Ovary (tissue), 9 donors: ENCODE results near the gene RNFT2. TPM values are rescaled to one million over a fixed set of nuclear protein-coding genes. Genes with fewer than 3 reads are reported as not detected.
"Not testable (repeated sequence)": the region's sequence is repeated elsewhere in the genome, so short reads cannot be mapped to it uniquely, and the experiment has no call there.

Source experiments
- DNase-seq, 5 donors: peaks; one replicate each; pipeline ENCODE4 v3.0.0-alpha.2; 2019 to 2020
- H3K27ac ChIP-seq, 2 donors: fragments of 200-600 bp; one replicate each; pipeline versions ENCODE4 v1.5.1 to v1.8.0; 2019 to 2022
- H3K27me3 ChIP-seq: fragments of 200-600 bp; one replicate; pipeline ENCODE4 v1.8.0; 2022
- H3K36me3 ChIP-seq: fragments of 200-600 bp; sonication (generic); one replicate; pipeline ENCODE4 v1.5.1; 2019
- H3K4me1 ChIP-seq: one replicate; pipeline ENCODE4 v1.8.1; 2013; ENCODE audit warnings: mild to moderate bottlenecking, moderate library complexity; ENCODE audit not compliant: insufficient read depth
- H3K4me3 ChIP-seq: fragments of 200-600 bp; sonication (generic); one replicate; pipeline ENCODE4 v1.5.1; 2017
- H3K9me3 ChIP-seq, 2 donors: fragments of 200-600 bp in 1 of 2; sonication (generic) in 1 of 2; one replicate each; pipeline versions ENCODE4 v1.5.1 to v1.8.1; 2013 to 2019; ENCODE audit warnings: mild to moderate bottlenecking in 1 of 2, moderate library complexity in 1 of 2
- CTCF ChIP-seq, 3 donors: fragments of 450-650 bp in 2 of 3; fragments of 200-600 bp in 1 of 3; IDR thresholded peaks; one replicate each; pipeline versions ENCODE4 v1.5.1 to v1.8.0; 2016 to 2022; ENCODE audit warnings: antibody characterized with exemption in 3 of 3, mild to moderate bottlenecking in 1 of 3
- EP300 ChIP-seq: sonication (generic); formaldehyde crosslinking; IDR thresholded peaks from one replicate; pipeline ENCODE4 v1.6.1; 2017; ENCODE audit warnings: antibody characterized with exemption
- POLR2A ChIP-seq: fragments of 450-650 bp; IDR thresholded peaks from one replicate; pipeline ENCODE4 v1.6.1; 2017; ENCODE audit warnings: antibody characterized with exemption, mild to moderate bottlenecking, moderate library complexity
- WGBS, 3 donors: extraction: QIAGEN DNeasy Blood & Tissue Kit in 1 of 3; methylation state at CpG; one replicate each; pipeline versions ENCODE4 v1.1.5 to v1.1.7; 2013 to 2017; 5-methylcytosine and 5-hydroxymethylcytosine counted together
- intact Hi-C, 4 donors: fragments of 100-400 bp; cut with DNase I; formaldehyde crosslinking; loops; one replicate each; pipeline versions ENCODE4 v1.11.0 to v1.15.1; 2022 to 2023
- polyA plus RNA-seq, 2 donors: library from polyadenylated mRNA; stranded (reverse); fragments of 200-250 nt in 1 of 2; fragments of 350-450 nt in 1 of 2; fragmentation: Illumina TruSeq in 1 of 2; extraction: RNeasy Lipid Tissue Mini Kit (QIAGEN cat#74804) in 1 of 2; gene quantifications; one replicate each; pipeline ENCODE4 v1.2.3, GENCODE V29; 2013 to 2014
- total RNA-seq, 7 donors: library from RNA; depleted of rRNA in 2 of 7; stranded (reverse); fragments of >200 nt in 2 of 7; fragmentation: NEBNext Ultra II Directional in 3 of 7; extraction: Animal tissue kit (Norgen Biotek cat#: 25700) in 3 of 7; gene quantifications; one replicate each; pipeline versions ENCODE4 v1.1.0 to v1.2.4, GENCODE V29; 2016 to 2023
- donor health status: DM: no; HTN: no; CAD: no; lungs with moderate emphysema.
- donor health status: DM: no; HTN: no; CAD: no.
- donor health status: Bipolar disorder and iron deficiency.
- donor health status: DM: yes; HTN: yes; CAD: no.
- donor health status: DM: no; HTN: no; CAD: no.
- donor health status: DM: yes; HTN: yes; CAD: no.

RNFT2 gene
- total and polyA plus RNA-seq, 9 donors = 0.72 to 4.3 (median 2.4) TPM

GRCh38 chr12:116736962-116737773 is 947 bp upstream of the RNFT2 start:
- 1% methylated on average over 24 of the region's 24 CpGs for WGBS, 3 donors
- Histone ChIP-seq H3K27me3 (no peaks in the 10 kb centered on the region), H3K4me3 (peak overlapping the region; percentile 70), H3K27ac (no peak overlapping the region), H3K9me3 (no peaks in the 10 kb centered on the region), H3K4me1 (peaks cover 3% of the 10 kb centered on the region), H3K36me3 (no peaks in the 10 kb centered on the region)
- TF ChIP-seq EP300 (no peak), CTCF (IDR thresholded peaks at IDR 0.05) (no peak), POLR2A (no peak)
- intact Hi-C loops = loop anchor here in 1 of 4 donors (2.0 kb wide), 1 partner anchor 82 kb away; no protein-coding TSS in a partner anchor
- DNase-seq = no peak

GRCh38 chr12:116739381-116739887 is 1.3 kb downstream of the RNFT2 start:
- H3K36me3 ChIP-seq = no peaks in the 10 kb centered on the region
- H3K27ac ChIP-seq = no peak overlapping the region
- no peak for TF ChIP-seq CTCF (IDR thresholded peaks at IDR 0.05)
- no peak for TF ChIP-seq POLR2A
- no peak for TF ChIP-seq EP300
- intact Hi-C loops = no loop called here
- H3K9me3 ChIP-seq = no peaks in the 10 kb centered on the region
- no peak for DNase-seq
- H3K27me3 ChIP-seq = no peaks in the 10 kb centered on the region
- peaks cover 3% of the 10 kb centered on the region for H3K4me1 ChIP-seq
- 80 to 83% (median 82%) methylated on average over 7 of the region's 7 CpGs for WGBS, 3 donors
- H3K4me3 ChIP-seq = no peak overlapping the region

DNA sequence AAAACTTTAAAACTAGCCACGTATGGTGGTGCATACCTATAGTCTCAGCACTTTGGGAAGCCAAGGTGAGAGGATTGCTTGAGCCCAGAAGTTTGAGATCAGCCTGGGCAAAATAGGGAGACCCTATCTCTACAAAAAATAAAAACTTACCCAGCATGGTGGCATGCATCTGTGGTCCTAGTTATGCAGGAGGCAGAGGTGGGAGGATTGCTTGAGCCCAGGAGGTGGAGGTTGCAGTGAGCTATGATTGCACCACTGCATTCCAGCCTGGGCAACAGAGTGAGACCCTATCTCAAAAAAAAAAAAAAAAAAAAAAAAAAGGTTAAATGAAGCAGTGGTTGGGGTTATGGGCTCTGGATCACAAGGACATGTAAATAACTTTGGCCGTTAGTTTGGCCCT is 4.7 kb downstream of the RNFT2 start:
- DNase-seq, H3K27me3 ChIP-seq, intact Hi-C loops, H3K9me3 ChIP-seq, H3K4me3 ChIP-seq, H3K36me3 ChIP-seq, H3K27ac ChIP-seq, H3K4me1 ChIP-seq: not testable (repeated sequence)
- WGBS, 3 donors = 58 to 75% (median 65%) methylated on average over 2 of the region's 2 CpGs

DNA sequence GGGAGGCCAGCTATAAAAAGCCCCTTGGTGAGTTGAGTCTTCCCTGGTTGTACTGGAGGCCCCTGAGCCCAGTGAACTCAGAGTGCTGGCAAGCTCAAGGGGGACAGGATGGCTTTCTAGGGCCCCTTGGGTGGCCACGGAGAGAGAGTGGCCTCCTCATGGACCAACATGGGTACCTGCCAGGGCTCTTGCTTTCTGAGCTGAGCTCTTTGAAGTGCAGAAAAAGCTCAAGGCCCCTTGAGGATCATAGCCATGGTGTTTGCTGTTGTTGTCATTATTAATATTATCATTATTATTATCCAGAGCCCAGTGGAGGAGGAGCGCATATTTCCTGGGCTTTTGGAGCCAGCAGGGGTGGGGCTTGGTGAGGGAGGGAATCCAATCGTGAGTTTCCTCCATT is 6.7 kb downstream of the RNFT2 start:
- intact Hi-C loops = no loop called here
- no peak for DNase-seq
- H3K4me1 ChIP-seq = no peaks in the 10 kb centered on the region
- H3K36me3 ChIP-seq = no peaks in the 10 kb centered on the region
- no peak overlapping the region for H3K27ac ChIP-seq
- TF ChIP-seq CTCF (IDR thresholded peaks at IDR 0.05) = no peak
- no peak for TF ChIP-seq EP300
- no peak overlapping the region for H3K4me3 ChIP-seq
- H3K9me3 ChIP-seq = no peaks in the 10 kb centered on the region
- H3K27me3 ChIP-seq = no peaks in the 10 kb centered on the region
- 22 to 24% (median 24%) methylated on average over 3 of the region's 3 CpGs for WGBS, 3 donors

DNA sequence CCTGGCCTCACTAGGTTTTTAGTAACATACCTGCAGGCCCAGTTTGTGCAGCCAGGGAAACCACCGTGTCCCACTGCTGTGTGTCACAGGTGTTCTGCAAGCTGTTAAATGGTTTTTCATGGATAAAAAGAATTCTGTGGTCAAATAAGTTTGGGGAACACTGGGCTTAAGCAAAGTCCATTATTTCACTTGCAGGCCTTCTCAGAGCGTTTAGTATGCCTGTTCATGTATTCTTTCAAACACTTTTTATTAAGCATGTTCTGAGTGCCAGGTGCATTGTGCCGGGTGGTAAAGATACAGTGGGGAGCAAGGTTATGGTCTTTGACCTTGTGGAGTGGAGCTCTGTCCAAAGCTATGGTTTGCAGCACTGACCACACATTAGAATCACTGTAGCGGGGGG is 7.4 kb downstream of the RNFT2 start:
- DNase-seq = no peak
- Histone ChIP-seq H3K4me3 (no peak overlapping the region), H3K9me3 (no peaks in the 10 kb centered on the region), H3K36me3 (no peaks in the 10 kb centered on the region), H3K27me3 (no peaks in the 10 kb centered on the region), H3K4me1 (no peaks in the 10 kb centered on the region), H3K27ac (no peak overlapping the region)
- intact Hi-C loops = no loop called here
- WGBS, 3 donors = 81 to 91% (median 89%) methylated on average over 4 of the region's 4 CpGs
- no peak for TF ChIP-seq POLR2A
- no peak for TF ChIP-seq CTCF (IDR thresholded peaks at IDR 0.05)
- no peak for TF ChIP-seq EP300
